GM19324 (cell line): ENCODE data around the gene DIP2C.
"Not testable (repeated sequence)": the region's sequence is repeated elsewhere in the genome, so short reads cannot be mapped to it uniquely, and the experiment has no call there.

Experiments
- ATAC-seq: cut with Tn5 transposase; IDR thresholded peaks from one replicate; pipeline ENCODE4 v1.9.1; 2021; ENCODE audit warnings: mild to moderate bottlenecking, moderate library complexity; ENCODE audit not compliant: unreplicated experiment, low FRiP score

The DIP2C gene

GRCh38 chr10:279655-280054 is 409.8 kb downstream of the DIP2C start:
- ATAC-seq: no peak

GRCh38 chr10:279232-279631 is 410.2 kb downstream of the DIP2C start:
- no peak for ATAC-seq

- no peak for ATAC-seq
These were observed 410.8 kb downstream of the DIP2C start for GRCh38 chr10:278707-279106.

- no peak for ATAC-seq
These were observed 411.5 kb downstream of the DIP2C start for GRCh38 chr10:277963-278362.

- no peak for ATAC-seq
These were observed 413.8 kb downstream of the DIP2C start for GRCh38 chr10:275680-276079.

- no peak for ATAC-seq
These were observed 414.6 kb downstream of the DIP2C start for GRCh38 chr10:274866-275265.

- ATAC-seq: no peak
These were observed 416.4 kb downstream of the DIP2C start for GRCh38 chr10:273088-273487.

GRCh38 chr10:271722-272121 is 417.7 kb downstream of the DIP2C start:
- no peak for ATAC-seq

- ATAC-seq: no peak
These were observed 418.3 kb downstream of the DIP2C start for GRCh38 chr10:271201-271600.

GRCh38 chr10:269440-270074 is 419.9 kb downstream of the DIP2C start:
- ATAC-seq: no peak

GRCh38 chr10:267705-268104 is 421.8 kb downstream of the DIP2C start:
- ATAC-seq: no peak

- ATAC-seq: no peak
These were observed 422.5 kb downstream of the DIP2C start for GRCh38 chr10:266974-267425.

GRCh38 chr10:265816-266588 is 423.5 kb downstream of the DIP2C start:
- ATAC-seq: not testable (repeated sequence)

GRCh38 chr10:265074-265440 is 424.4 kb downstream of the DIP2C start:
- ATAC-seq: not testable (repeated sequence)

GRCh38 chr10:264160-265073 is 425.1 kb downstream of the DIP2C start:
- not testable (repeated sequence) for ATAC-seq

GRCh38 chr10:260819-261429 is 428.5 kb downstream of the DIP2C start:
- ATAC-seq: no peak

- ATAC-seq: no peak
These were observed 437.4 kb downstream of the DIP2C start for GRCh38 chr10:251982-252582.

GRCh38 chr10:248307-248706 is 441.2 kb downstream of the DIP2C start:
- ATAC-seq: no peak

GRCh38 chr10:247480-247879 is 442.0 kb downstream of the DIP2C start:
- no peak for ATAC-seq

GRCh38 chr10:246431-246830 is 443.0 kb downstream of the DIP2C start:
- no peak for ATAC-seq
